ENCODE data around the gene KATNAL1.
"Not testable (repeated sequence)": the region's sequence is repeated elsewhere in the genome, so short reads cannot be mapped to it uniquely, and the experiment has no call there.

Gene KATNAL1

GRCh38 chr13:30276178-30276577, 31.2 kb downstream of the KATNAL1 start:
- DNase-seq (ENCODE audit: low read depth): no peak
- H3K4me3 ChIP-seq (replicated peaks; ENCODE audit: low read depth, low read length): no peak overlapping the region
- no peak for TF ChIP-seq CTCF (IDR thresholded peaks at IDR 0.05; ENCODE audit: low read length, missing control alignments)

GRCh38 chr13:30274083-30274482, 33.3 kb downstream of the KATNAL1 start:
- no peak for TF ChIP-seq CTCF (IDR thresholded peaks at IDR 0.05; ENCODE audit: low read length, missing control alignments)
- no peak for DNase-seq (ENCODE audit: low read depth)
- H3K4me3 ChIP-seq (replicated peaks; ENCODE audit: low read depth, low read length): no peak overlapping the region

GRCh38 chr13:30270035-30270434, 37.3 kb downstream of the KATNAL1 start:
- DNase-seq (ENCODE audit: low read depth); H3K4me3 ChIP-seq (replicated peaks; ENCODE audit: low read depth, low read length): not testable (repeated sequence)

GRCh38 chr13:30268673-30269072, 38.7 kb downstream of the KATNAL1 start:
- no peak for TF ChIP-seq CTCF (IDR thresholded peaks at IDR 0.05; ENCODE audit: low read length, missing control alignments)
- no peak overlapping the region for H3K4me3 ChIP-seq (replicated peaks; ENCODE audit: low read depth, low read length)
- no peak for DNase-seq (ENCODE audit: low read depth)

GRCh38 chr13:30266756-30267155, 40.6 kb downstream of the KATNAL1 start:
- no peak overlapping the region for H3K4me3 ChIP-seq (replicated peaks; ENCODE audit: low read depth, low read length)
- DNase-seq (ENCODE audit: low read depth): no peak
- no peak for TF ChIP-seq CTCF (IDR thresholded peaks at IDR 0.05; ENCODE audit: low read length, missing control alignments)

GRCh38 chr13:30259149-30259733, 48.1 kb downstream of the KATNAL1 start:
- DNase-seq (ENCODE audit: low read depth); H3K4me3 ChIP-seq (replicated peaks; ENCODE audit: low read depth, low read length): not testable (repeated sequence)

GRCh38 chr13:30257468-30258099, 49.8 kb downstream of the KATNAL1 start:
- no peak overlapping the region for H3K4me3 ChIP-seq (replicated peaks; ENCODE audit: low read depth, low read length)
- TF ChIP-seq CTCF (IDR thresholded peaks at IDR 0.05; ENCODE audit: low read length, missing control alignments): no peak
- DNase-seq (ENCODE audit: low read depth): no peak

- TF ChIP-seq CTCF (IDR thresholded peaks at IDR 0.05; ENCODE audit: low read length, missing control alignments): peak; percentile 15
- DNase-seq (ENCODE audit: low read depth): peak; percentile 25
- H3K4me3 ChIP-seq (replicated peaks; ENCODE audit: low read depth, low read length): no peak overlapping the region
Measured at GRCh38 chr13:30256713-30257467, 50.5 kb downstream of the KATNAL1 start.

Measured in fibroblast of pulmonary artery (primary cell).